ENCODE results near the gene ANKMY1.
A peak's percentile ranks its signal among the peaks of the same experiment; 100 is the strongest.

The ANKMY1 gene, protein sequence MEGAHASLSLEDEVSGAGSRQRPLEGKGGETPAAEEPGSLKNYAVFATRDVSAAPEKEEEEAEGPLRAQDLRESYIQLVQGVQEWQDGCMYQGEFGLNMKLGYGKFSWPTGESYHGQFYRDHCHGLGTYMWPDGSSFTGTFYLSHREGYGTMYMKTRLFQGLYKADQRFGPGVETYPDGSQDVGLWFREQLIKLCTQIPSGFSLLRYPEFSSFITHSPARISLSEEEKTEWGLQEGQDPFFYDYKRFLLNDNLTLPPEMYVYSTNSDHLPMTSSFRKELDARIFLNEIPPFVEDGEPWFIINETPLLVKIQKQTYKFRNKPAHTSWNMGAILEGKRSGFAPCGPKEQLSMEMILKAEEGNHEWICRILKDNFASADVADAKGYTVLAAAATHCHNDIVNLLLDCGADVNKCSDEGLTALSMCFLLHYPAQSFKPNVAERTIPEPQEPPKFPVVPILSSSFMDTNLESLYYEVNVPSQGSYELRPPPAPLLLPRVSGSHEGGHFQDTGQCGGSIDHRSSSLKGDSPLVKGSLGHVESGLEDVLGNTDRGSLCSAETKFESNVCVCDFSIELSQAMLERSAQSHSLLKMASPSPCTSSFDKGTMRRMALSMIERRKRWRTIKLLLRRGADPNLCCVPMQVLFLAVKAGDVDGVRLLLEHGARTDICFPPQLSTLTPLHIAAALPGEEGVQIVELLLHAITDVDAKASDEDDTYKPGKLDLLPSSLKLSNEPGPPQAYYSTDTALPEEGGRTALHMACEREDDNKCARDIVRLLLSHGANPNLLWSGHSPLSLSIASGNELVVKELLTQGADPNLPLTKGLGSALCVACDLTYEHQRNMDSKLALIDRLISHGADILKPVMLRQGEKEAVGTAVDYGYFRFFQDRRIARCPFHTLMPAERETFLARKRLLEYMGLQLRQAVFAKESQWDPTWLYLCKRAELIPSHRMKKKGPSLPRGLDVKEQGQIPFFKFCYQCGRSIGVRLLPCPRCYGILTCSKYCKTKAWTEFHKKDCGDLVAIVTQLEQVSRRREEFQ

DNA sequence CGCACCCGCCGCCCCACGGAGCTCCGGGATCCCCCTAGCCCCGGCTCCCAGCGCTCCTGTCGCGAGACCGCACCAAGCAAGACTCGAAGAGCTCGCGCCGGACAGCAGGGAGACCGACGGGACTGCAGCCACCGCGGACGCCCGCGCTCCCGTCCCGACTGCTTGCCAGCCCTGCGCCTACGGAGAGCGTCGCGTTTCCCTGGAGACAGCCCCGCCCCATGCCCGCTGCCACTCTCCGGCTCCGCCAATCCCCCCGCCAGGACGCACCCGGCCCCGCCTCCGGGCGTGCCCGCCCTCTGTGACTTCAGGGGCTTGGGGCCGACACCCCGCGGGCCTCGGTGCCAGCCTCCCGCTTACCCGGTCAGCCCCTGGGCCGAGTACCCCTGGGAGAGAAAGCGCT, at the start of gene ANKMY1:
Gene ANKMY1, minus strand, starts transcription at position 181 of the 400 bp plus-strand sequence. CDS start 653 bp downstream, outside the sequence.
- peak within 1 kb of the TSS; percentile 19 to 54 (median 42) for H3K4me3 ChIP-seq (ENCODE audit: low read depth in 1 of 5, low read length in 5 of 5)
- peaks cover 0 to 9% (median 2%) of the 10 kb centered on the region in 5 donors for H3K36me3 ChIP-seq (ENCODE audit: control insufficient read depth in 5 of 5, insufficient read depth in 5 of 5, low read length in 5 of 5)
- peaks cover 0 to 2% (median 0%) of the 10 kb centered on the region in 5 donors for H3K27me3 ChIP-seq (ENCODE audit: control insufficient read depth in 5 of 5, insufficient read depth in 4 of 5, low read length in 5 of 5)
- H3K27ac ChIP-seq (ENCODE audit: low read depth, low read length), result no peak within 1 kb of the TSS
- peaks cover 0 to 54% (median 47%) of the 10 kb centered on the region in 5 donors for H3K4me1 ChIP-seq (ENCODE audit: control insufficient read depth in 5 of 5, insufficient read depth in 5 of 5, low read length in 5 of 5)
- H3K9ac ChIP-seq (ENCODE audit: low read length in 5 of 5), result peak within 1 kb of the TSS in 2 of 5 donors; percentile 21 to 45
- H3K9me3 ChIP-seq (ENCODE audit: control insufficient read depth in 5 of 5, low read length in 5 of 5), result no peaks in the 10 kb centered on the region

DNA sequence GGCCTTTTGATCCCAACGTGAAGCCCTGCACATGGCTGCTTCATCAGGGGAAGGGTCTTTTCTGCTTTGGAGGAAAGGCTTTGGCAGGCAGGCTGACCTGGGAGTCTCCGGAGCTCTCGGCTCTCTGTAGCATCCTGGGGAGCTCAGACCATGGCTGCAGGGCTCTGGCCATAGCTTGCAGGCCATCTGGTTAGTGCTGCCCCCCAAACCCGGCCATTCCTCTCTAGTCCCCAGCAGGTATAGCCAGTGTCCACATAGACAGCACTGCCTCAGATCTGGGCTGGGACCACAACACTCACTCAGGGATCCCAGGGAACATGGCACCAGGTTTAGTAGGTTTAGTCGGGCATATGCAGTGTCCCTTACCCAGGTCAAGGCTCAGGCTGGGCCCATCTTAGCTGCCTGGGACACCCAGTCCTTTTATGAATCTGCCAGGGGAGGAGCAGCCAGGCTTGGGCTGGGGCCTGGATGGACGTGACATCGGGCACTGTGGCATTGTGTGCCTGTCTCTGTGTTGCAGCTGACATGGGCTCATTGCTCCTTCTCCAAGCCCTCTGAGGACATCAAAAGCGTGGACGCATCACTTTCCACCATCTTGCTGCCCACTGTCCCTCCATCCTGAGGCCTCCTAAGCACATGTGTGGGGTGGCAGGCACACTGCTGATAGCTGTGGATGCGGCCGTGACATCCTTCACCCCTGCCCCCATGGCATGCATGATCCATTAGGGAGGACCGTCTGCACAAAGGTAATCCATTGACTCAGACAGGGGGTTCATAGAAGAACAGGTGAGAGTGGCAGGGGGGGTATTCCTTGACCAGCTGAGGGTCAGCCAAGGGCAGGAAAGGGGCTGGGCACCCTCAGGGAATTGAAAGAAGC, 48.3 kb upstream of the ANKMY1 start:
- Histone ChIP-seq H3K9me3 (ENCODE audit: control insufficient read depth in 5 of 5, low read length in 5 of 5) (no peaks in the 10 kb centered on the region), H3K4me3 (ENCODE audit: low read depth in 1 of 5, low read length in 5 of 5) (no peak overlapping the region), H3K4me1 (ENCODE audit: control insufficient read depth in 5 of 5, insufficient read depth in 5 of 5, low read length in 5 of 5) (peaks cover 2 to 15% (median 8%) of the 10 kb centered on the region in 5 donors), H3K27ac (ENCODE audit: low read depth, low read length) (no peak overlapping the region), H3K27me3 (ENCODE audit: control insufficient read depth in 5 of 5, insufficient read depth in 4 of 5, low read length in 5 of 5) (no peaks in the 10 kb centered on the region), H3K36me3 (ENCODE audit: control insufficient read depth in 5 of 5, insufficient read depth in 5 of 5, low read length in 5 of 5) (peaks cover 0 to 5% (median 0%) of the 10 kb centered on the region in 5 donors), H3K9ac (ENCODE audit: low read length in 5 of 5) (no peak overlapping the region)

DNA sequence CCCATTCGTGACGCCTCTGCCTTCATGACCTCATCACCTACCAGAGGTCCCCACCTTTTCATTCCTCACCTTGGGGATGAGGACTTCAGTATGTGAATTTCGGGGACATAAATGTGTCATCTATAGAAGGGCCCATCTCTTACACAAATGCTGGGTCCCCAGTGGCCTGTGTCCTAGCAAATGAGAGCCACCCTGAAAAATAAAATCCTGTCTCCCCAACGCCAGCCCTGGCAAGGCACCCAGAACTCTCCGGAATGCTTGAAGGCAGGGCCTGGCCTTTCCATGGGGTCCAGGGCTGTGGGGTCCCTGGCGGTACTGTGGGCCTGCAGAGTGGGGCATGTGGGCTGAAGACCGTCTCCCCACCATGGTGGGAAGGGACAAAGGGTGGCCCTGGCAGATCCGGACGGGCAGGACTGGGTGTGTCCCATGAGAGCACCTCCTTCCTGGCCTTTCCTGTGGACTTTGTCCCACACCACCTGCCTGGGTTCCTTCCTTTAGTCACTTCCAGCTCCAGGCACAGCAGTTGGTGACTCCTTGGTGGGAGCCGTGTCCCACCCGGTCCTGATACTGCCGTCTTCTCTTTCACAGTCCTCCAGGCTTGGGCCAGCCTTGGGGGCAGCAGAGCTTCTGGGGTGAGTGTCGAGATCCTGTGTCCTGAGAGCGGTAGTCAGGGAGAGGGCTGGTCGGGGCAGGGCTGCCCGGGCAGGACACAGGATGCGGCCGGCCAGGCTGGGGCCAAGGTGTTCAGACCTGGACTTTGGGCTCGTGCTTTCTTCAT, 47.3 kb upstream of the ANKMY1 start:
- peaks cover 2 to 15% (median 8%) of the 10 kb centered on the region in 5 donors for H3K4me1 ChIP-seq (ENCODE audit: control insufficient read depth in 5 of 5, insufficient read depth in 5 of 5, low read length in 5 of 5)
- no peaks in the 10 kb centered on the region for H3K9me3 ChIP-seq (ENCODE audit: control insufficient read depth in 5 of 5, low read length in 5 of 5)
- H3K4me3 ChIP-seq (ENCODE audit: low read depth in 1 of 5, low read length in 5 of 5), result no peak overlapping the region
- no peaks in the 10 kb centered on the region for H3K27me3 ChIP-seq (ENCODE audit: control insufficient read depth in 5 of 5, insufficient read depth in 4 of 5, low read length in 5 of 5)
- no peak overlapping the region for H3K27ac ChIP-seq (ENCODE audit: low read depth, low read length)
- H3K36me3 ChIP-seq (ENCODE audit: control insufficient read depth in 5 of 5, insufficient read depth in 5 of 5, low read length in 5 of 5), result peaks cover 0 to 14% (median 6%) of the 10 kb centered on the region in 5 donors
- no peak overlapping the region for H3K9ac ChIP-seq (ENCODE audit: low read length in 5 of 5)

DNA sequence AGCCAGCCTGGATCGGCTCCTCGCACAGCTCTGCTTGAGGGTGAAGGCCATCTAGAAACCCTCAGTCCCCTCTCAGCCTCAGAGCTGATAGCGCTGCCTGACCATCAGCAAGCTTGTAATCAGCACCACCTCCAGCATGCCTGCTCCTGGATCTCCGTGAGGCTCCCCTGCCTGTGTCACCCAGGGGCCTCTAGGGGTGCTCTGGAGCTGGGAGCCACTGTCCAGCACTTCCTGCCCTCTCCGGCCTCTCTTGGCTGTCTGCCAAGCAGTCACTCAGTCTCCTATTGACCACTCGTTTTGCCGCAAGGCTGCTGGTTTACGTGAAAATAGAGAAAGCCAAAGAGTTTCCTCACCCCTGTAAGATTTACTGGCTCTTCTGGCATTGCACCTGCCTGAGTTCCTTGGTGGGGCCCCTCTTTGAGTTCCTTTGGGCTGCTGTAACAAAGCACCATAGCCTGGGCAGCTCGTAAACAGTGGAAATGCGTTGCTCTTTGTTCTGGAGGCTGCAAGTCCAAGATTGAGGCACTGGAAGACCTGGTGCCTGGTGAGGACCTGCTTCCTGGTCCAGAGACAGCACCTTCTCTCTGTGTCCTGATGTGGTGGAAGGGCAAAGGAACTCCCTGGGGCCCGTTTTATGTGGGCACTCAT, 46.6 kb upstream of the ANKMY1 start:
- Histone ChIP-seq H3K4me3 (ENCODE audit: low read depth in 1 of 5, low read length in 5 of 5) (peak overlapping the region in 4 of 5 donors; percentile 2 to 42 (median 8)), H3K9ac (ENCODE audit: low read length in 5 of 5) (no peak overlapping the region)

DNA sequence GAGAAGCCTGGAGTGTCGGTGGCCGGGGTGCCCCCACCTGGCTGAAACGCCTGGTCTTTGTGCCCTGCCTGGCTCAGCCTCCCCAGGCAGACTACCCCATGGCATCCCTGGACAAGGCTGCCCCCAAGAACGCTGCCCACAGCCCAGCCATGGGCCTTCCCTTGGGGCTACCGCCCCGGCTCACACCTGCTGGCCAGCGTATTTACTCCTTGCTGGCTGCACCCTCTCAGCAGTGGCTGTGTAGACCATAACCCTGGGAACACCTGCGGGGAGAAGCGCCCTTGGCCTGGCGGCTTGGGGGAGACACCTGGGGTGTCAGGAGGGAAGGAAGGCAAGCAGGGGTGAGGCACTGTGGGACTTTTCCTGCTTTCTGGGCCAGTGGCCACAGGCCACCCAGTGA, 46.1 kb upstream of the ANKMY1 start:
- no peaks in the 10 kb centered on the region for H3K27me3 ChIP-seq (ENCODE audit: control insufficient read depth in 5 of 5, insufficient read depth in 4 of 5, low read length in 5 of 5)
- H3K4me3 ChIP-seq (ENCODE audit: low read depth in 1 of 5, low read length in 5 of 5), result no peak overlapping the region
- H3K27ac ChIP-seq (ENCODE audit: low read depth, low read length), result no peak overlapping the region
- H3K36me3 ChIP-seq (ENCODE audit: control insufficient read depth in 5 of 5, insufficient read depth in 5 of 5, low read length in 5 of 5), result peaks cover 0 to 26% (median 15%) of the 10 kb centered on the region in 5 donors
- H3K4me1 ChIP-seq (ENCODE audit: control insufficient read depth in 5 of 5, insufficient read depth in 5 of 5, low read length in 5 of 5), result peaks cover 2 to 15% (median 8%) of the 10 kb centered on the region in 5 donors
- H3K9me3 ChIP-seq (ENCODE audit: control insufficient read depth in 5 of 5, low read length in 5 of 5), result no peaks in the 10 kb centered on the region
- H3K9ac ChIP-seq (ENCODE audit: low read length in 5 of 5), result no peak overlapping the region

More for the DNA sequence above, 46.6 kb upstream of the ANKMY1 start:
- no peak overlapping the region for H3K27ac ChIP-seq (ENCODE audit: low read depth, low read length)
- H3K27me3 ChIP-seq (ENCODE audit: control insufficient read depth in 5 of 5, insufficient read depth in 4 of 5, low read length in 5 of 5), result no peaks in the 10 kb centered on the region
- H3K4me1 ChIP-seq (ENCODE audit: control insufficient read depth in 5 of 5, insufficient read depth in 5 of 5, low read length in 5 of 5), result peaks cover 2 to 15% (median 8%) of the 10 kb centered on the region in 5 donors
- H3K36me3 ChIP-seq (ENCODE audit: control insufficient read depth in 5 of 5, insufficient read depth in 5 of 5, low read length in 5 of 5), result peaks cover 0 to 20% (median 10%) of the 10 kb centered on the region in 5 donors
- no peaks in the 10 kb centered on the region for H3K9me3 ChIP-seq (ENCODE audit: control insufficient read depth in 5 of 5, low read length in 5 of 5)

DNA sequence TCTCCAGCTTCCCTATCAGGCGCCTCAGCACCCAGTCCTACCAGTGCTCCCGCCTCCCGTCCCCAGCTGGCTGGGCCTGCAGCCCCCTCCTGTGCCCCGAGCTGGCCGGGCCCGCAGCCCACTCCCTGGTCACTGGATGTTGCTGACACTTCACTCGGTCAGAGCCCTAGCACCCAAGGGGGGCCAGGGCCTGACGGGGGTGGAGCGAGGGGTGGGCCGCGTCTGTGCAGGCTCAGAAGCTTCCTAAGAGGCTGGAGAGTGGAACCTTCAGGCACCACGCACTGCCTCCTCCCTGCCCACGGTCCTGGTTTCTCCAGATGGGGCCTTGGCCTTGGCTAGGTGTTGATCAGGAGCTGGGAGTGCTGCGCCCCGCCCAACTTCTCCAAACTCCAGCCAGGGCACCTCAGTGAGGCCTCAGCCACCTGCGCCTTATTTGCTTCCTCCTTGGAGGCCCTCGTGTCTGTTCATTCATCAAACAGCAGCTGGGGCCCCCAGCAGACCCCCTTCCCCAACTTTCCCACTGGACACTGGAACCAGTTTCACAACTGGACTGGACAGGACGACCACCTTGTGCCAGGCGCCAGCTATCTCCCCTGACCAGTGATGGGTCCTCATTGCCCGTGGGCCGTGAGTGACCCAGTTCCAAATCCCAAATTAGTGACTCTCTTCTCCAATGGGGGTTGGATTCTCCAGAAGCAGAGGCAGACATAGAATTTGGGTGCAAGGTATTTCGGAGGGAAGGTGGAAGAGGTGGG, 45.5 kb upstream of the ANKMY1 start:
- no peak overlapping the region for H3K4me3 ChIP-seq (ENCODE audit: low read depth in 1 of 5, low read length in 5 of 5)
- no peak overlapping the region for H3K27ac ChIP-seq (ENCODE audit: low read depth, low read length)
- H3K9ac ChIP-seq (ENCODE audit: low read length in 5 of 5), result no peak overlapping the region

DNA sequence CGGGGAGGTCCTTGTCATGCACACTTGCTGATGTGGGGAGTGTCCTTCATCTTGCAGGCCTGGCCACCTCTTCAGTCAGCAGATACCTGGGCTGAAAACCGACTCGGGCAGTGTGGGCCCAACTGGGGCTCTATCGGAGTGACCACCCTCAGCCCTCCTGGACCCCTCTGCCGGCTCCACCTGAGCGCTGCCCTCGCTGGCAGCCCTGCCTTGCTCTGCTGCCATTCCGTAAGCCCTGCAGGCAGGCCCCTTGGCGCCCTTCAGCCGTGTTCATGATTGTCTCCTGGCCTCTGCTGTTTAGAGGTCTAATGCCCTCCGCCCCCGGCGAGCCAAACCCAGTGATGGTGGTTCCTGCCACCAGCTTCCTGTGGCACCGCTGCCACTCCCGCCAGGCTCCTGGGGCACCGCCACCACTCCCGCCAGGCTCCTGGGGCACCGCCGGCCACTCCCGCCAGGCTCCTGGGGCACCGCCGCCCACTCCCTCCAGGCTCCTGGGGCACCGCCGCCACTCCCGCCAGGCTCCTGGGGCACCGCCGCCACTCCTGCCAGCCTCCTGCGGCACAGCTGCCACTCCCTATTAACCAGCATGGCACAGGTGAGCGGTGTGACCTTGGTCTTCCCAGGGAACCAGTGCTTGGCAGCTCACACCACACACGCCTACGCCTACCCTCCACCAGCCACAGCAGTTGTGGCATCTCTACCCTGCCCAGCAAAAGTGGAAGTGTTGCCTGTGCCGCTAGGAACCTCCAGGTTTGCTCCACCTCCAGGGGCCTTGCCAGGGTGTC, 44.7 kb upstream of the ANKMY1 start:
- no peak overlapping the region for H3K4me3 ChIP-seq (ENCODE audit: low read depth in 1 of 5, low read length in 5 of 5)
- no peaks in the 10 kb centered on the region for H3K9me3 ChIP-seq (ENCODE audit: control insufficient read depth in 5 of 5, low read length in 5 of 5)
- H3K27ac ChIP-seq (ENCODE audit: low read depth, low read length), result no peak overlapping the region
- H3K27me3 ChIP-seq (ENCODE audit: control insufficient read depth in 5 of 5, insufficient read depth in 4 of 5, low read length in 5 of 5), result no peaks in the 10 kb centered on the region
- peaks cover 2 to 15% (median 8%) of the 10 kb centered on the region in 5 donors for H3K4me1 ChIP-seq (ENCODE audit: control insufficient read depth in 5 of 5, insufficient read depth in 5 of 5, low read length in 5 of 5)
- H3K36me3 ChIP-seq (ENCODE audit: control insufficient read depth in 5 of 5, insufficient read depth in 5 of 5, low read length in 5 of 5), result peaks cover 0 to 39% (median 28%) of the 10 kb centered on the region in 5 donors
- H3K9ac ChIP-seq (ENCODE audit: low read length in 5 of 5), result no peak overlapping the region

More for the DNA sequence above, 45.5 kb upstream of the ANKMY1 start:
- peaks cover 0 to 32% (median 21%) of the 10 kb centered on the region in 5 donors for H3K36me3 ChIP-seq (ENCODE audit: control insufficient read depth in 5 of 5, insufficient read depth in 5 of 5, low read length in 5 of 5)
- peaks cover 2 to 15% (median 8%) of the 10 kb centered on the region in 5 donors for H3K4me1 ChIP-seq (ENCODE audit: control insufficient read depth in 5 of 5, insufficient read depth in 5 of 5, low read length in 5 of 5)
- H3K27me3 ChIP-seq (ENCODE audit: control insufficient read depth in 5 of 5, insufficient read depth in 4 of 5, low read length in 5 of 5), result no peaks in the 10 kb centered on the region
- no peaks in the 10 kb centered on the region for H3K9me3 ChIP-seq (ENCODE audit: control insufficient read depth in 5 of 5, low read length in 5 of 5)

All from subcutaneous abdominal adipose tissue (tissue), 5 donors.